Gastroesophageal sphincter (tissue), 3 donors: ENCODE results near the gene P3H2.

Experiments
- CTCF ChIP-seq, 4 experiments: fragments of 200-600 bp in 2 of 4; fragments of 450-650 bp in 2 of 4; sonication (generic) in 1 of 4; IDR thresholded peaks; one replicate each; pipeline ENCODE4 v1.5.1; 2017 to 2019; ENCODE audit warnings: antibody characterized with exemption in 4 of 4, mild to moderate bottlenecking in 2 of 4, moderate library complexity in 2 of 4
- POLR2A ChIP-seq, 2 donors: fragments of 450-650 bp; IDR thresholded peaks; one replicate each; pipeline ENCODE4 v1.6.1; 2017; ENCODE audit warnings: antibody characterized with exemption in 2 of 2, mild to moderate bottlenecking in 2 of 2, moderate library complexity in 1 of 2

- TF ChIP-seq CTCF (IDR thresholded peaks at IDR 0.05) (no peak), POLR2A (IDR thresholded peaks at IDR 0.05) (no peak)
Measured at GRCh38 chr3:189908646-189909045, 212.1 kb downstream of the P3H2 start.
